NCI-H446 (cell line): ENCODE results near the gene SNX10.

Experiments
- DNase-seq, 2 experiments: peaks; one replicate each; lab custom pipeline; 2025; lab: John Stamatoyannopoulos, UW

Gene SNX10

DNA sequence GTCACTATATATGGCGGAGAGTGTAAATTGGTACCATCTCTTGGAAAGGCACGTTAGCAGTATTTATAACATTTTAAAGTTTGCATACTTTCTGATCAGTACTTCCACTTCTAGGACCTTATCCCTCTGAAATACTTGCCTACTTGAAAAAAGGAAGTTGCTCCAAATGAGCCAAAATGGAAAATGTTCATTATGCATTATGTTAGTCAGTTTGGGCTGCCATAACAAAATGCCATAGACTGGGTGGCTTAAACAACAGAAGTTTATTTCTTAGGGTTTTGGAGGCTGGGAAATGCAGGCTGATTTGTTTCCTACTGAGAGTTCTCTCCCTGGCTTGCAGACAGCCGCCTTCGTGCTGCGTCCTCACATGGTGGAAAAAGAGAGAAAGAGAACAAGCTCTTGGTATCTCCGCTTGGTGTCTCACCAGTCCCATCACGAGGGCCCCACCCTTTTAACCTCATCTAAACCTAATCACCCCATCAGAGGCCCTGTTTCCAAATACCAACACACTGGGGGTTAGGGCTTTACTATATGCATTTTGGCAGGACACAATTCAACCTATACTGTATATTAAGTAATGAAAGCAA lies 6.9 kb downstream of the SNX10 start:
- no peak for DNase-seq

DNA sequence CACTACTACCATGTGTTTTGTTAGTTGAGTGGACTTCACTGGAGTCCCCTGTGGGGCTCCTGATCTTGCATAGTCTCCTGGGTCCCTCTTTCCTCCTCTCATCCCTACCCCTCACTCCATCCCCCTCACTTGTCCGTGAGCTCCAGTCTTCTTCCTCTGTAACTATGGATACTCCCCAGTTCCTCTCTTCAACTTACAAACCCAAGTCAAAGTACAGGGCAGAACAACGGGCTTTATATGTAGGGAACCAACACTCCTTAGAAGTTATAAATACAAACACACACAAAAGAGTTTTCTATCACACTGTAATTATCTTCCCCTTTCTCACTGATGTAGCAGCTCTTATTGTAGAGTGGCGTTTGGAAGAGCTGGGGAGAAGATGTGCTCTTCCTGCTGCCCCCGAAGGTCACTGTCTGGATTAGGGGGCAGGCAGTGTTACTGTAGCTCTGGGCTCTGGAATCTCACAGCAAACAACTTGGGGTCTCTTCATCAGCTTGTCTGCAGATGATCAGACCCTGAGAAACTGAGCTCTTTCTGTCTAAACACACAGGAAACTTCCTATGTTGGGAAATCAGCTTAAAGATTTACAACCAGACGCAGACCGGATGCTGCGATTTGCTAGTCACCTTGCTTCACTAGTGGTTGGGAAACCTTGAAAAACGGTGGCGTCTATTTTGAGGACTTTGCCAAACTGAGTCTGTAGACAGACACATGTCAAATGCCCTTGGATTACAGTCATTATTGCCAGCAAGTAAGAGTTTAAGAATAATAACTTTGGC lies 13.6 kb downstream of the SNX10 start:
- DNase-seq: no peak

GRCh38 chr7:26305869-26306665 lies 14.4 kb downstream of the SNX10 start:
- DNase-seq: no peak

- DNase-seq: no peak
Measured at GRCh38 chr7:26306790-26307189, 15.1 kb downstream of the SNX10 start.

DNA sequence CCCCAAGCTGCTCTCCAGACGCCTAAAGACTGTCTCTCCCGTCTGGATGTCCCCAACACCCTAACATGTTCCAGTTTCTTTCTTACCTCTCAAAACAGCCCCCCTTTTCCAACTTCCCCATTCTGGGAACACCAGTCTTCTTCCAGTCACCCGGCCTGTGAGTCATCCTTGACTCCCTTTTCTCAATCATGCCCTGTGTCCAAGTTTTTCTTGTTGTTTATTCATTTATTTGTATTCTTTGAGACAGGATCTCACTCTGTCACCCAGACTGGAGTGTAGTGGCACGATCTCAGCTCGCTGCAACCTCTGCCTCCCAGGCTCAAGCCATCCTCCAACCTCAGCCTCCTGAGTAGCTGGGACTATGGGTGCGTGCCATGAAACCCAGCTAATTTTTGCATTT lies 15.6 kb downstream of the SNX10 start:
- DNase-seq: no peak

DNA sequence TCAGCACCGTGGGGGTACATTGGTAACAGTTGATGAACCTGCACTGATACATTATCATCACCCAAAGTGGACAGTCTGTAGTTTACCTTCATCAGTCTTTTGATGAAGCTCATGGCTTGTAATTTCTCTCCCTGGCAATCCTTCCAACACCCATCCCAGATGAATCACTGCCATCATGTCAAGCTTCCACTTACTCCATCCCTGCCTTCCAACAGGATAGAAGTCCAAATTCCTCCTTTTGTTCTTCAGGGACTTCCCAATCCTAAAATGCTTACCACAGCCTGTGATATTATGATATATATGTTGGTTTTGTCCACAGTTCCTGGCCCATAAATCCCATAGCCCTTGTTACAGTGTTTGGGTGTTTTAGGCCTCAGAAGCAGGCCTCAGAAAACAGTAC lies 16.1 kb downstream of the SNX10 start:
- no peak for DNase-seq

GRCh38 chr7:26308551-26308950 lies 16.9 kb downstream of the SNX10 start:
- no peak for DNase-seq

GRCh38 chr7:26309089-26309488 lies 17.4 kb downstream of the SNX10 start:
- DNase-seq: no peak

DNA sequence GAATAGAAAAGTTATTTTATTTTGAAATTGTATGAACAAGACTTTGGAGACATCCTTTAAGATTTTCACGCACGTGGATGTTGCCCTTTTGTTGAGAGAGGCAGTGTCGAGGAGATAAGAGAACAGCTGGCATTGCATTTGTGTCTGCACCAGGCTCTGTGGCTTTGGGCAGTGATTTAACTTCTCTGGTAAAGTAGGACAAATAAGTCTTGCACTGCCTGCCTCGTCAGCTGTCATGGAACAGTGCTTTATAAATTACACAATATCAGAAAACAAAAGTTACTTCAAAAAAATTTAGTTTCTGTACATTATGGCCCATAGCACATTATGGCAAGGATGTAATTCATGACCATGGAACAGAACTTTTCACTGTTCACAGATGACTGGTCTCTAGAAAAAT lies 20.1 kb downstream of the SNX10 start:
- DNase-seq: no peak

GRCh38 chr7:26317211-26317610 lies 25.5 kb downstream of the SNX10 start:
- no peak for DNase-seq

DNA sequence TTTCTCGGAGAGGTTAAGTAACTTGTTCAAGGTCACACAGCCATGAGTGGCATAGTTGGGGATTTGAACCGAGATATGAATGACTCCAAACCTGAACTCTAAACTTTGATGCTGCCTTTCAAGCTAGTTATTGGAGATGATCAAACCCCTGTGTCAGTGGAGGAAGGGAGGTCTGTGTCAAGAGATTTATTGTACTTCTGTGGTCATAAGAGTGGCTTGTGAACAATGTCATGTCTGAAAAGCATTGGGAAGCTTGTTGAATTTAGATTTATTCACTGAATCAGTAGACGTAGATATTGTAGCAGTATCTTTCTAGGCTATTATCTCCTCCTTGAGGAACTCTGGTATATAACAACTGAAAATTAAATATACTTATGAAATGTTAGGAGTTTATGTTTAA lies 27.3 kb downstream of the SNX10 start:
- no peak for DNase-seq

GRCh38 chr7:26319636-26320035 lies 28.0 kb downstream of the SNX10 start:
- no peak for DNase-seq

DNA sequence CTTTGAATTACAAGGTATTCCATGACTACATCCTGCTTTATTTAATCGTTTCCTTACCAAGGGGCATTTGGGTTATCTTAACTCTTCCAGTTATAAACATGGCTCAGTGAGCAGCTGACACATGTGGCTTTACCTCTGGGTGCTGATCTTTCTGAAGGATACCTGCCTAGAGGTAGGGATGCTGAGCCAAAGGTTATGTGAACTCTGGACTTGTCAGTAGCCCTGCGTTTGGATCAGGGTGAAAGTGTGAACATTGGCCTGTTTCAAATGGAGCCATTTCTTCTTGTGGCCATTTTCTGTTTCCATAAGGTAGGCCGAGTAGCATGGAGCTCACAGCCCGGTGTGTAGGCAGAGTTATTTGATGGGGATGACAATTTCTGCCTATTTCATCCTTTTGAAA lies 29.2 kb downstream of the SNX10 start:
- no peak for DNase-seq

GRCh38 chr7:26321435-26321834 lies 29.8 kb downstream of the SNX10 start:
- no peak for DNase-seq

DNA sequence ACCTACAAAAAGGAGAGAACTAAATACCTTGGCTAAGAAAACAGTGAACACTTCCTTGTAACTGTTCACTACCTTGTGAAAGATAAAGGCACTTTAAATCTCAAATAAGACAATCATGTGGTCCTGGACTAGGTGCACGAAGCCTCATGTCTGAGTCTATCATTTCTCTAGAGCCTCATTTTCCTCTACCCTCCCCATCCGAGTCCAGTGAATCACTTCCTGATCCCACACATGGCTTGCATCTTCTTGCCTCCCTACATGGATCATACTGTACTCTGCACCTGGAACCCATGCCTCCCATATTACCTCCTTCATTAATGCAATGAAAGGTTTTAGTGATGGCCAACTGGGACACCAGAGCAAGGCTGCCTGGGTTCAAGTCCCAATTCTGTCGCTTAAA lies 34.5 kb downstream of the SNX10 start:
- DNase-seq: no peak

DNA sequence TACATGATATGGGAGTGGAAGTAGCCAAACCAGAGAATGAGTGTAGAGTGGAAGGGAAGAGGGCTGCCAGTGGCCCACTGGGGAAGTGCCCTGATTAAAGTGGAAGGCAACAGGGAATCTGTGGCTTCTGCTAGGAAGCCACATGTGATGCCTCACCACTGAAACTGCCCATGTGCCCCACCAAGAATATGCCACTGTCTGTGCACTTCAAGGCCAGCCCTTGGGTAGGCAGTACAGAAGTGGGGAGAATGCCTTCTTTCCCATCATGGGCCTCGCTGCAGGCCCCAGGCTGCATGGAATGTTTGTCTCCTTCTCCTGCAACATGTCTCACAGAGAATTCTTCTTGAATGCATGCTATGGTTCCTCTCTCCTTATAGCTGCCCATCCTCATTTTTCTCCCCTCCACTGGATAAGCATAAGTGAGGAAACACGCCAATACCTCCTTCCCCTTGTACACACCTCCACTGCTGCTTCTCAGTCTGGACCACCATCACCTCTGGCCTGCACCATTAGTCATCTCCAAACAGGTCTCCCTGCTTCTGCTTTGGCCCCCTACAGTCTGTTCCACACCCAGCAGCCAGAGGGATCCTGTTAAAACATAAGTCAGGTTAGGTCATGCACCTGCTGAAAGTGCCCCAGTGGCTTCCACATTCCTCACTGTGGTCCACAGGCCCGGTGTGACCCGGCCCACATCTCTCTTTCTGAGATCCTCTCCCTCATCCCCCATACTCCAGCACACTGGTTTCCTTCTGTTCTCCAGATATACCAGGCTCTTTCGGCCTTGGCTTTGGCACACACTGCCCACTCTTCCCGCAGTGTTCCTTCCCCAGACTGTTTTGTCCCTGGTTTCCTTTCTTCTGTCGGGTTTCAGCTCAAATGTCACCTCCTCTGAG lies 37.1 kb downstream of the SNX10 start:
- no peak for DNase-seq

GRCh38 chr7:26329520-26330255 lies 38.0 kb downstream of the SNX10 start:
- no peak for DNase-seq

- DNase-seq: no peak
Measured at GRCh38 chr7:26331113-26331512, 39.5 kb downstream of the SNX10 start.

GRCh38 chr7:26331789-26332188 lies 40.1 kb downstream of the SNX10 start:
- DNase-seq: no peak

GRCh38 chr7:26332698-26333097 lies 41.0 kb downstream of the SNX10 start:
- no peak for DNase-seq

DNA sequence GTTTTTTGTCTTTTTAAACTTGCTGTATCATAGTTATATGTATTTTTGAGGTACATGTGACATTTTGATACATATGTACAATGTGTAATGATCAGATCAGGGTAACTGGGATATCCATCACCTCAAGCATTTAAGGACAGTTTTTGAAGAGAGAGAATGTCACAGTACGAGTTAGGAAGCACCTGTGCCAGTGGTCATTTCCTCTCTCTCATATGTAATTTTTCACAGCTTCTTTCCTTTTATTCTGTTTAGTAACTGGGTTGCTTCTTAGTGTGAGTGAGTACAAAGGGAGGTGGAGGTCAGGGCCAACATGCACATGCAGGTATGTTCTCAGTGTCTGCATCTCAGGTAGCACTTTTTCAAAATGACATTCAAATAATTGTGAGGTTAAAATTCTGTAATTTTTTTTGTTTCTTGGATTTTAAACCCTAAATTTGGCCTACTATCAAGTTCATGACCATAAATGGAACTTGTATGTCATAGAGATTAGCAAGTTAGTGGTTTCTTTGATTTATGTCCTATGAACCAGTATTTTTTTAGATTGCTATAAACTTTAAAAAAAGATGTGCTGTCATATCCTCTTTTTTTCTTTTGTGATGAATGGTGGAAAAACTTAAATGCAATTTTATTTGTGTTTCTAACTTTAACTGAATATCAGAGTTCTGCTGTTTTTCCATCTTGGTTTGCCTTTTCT lies 42.7 kb downstream of the SNX10 start:
- no peak for DNase-seq
